Activated naive CD4-positive, alpha-beta T cell treated with anti-CD3 and anti-CD28 coated beads, Interleukin-2, amount 10 ng/mL, durations not matched to agents 7 days and 5 days (primary cell): Measurements from ENCODE around the gene LZTS3.
A peak's percentile ranks its signal among the peaks of the same experiment; 100 is the strongest.

Source experiments
- CTCF ChIA-PET: fragments of 350-600 bp; sonication (Branson Sonifier 250); formaldehyde crosslinking; loops from one replicate; lab custom pipeline; 2021; ENCODE audit warnings: antibody characterized with exemption; lab: Charles Lee
- DNase-seq: peaks from one replicate; pipeline ENCODE4 v3.0.0-alpha.2; 2020
- H3K27ac Mint-ChIP-seq: one replicate; pipeline ENCODE4 v1.8.0; 2021; ENCODE audit warnings: mild to moderate bottlenecking, moderate library complexity, mixed read lengths
- H3K27me3 Mint-ChIP-seq: one replicate; pipeline ENCODE4 v1.8.0; 2021; ENCODE audit warnings: mild to moderate bottlenecking, mixed read lengths
- H3K36me3 Mint-ChIP-seq: one replicate; pipeline ENCODE4 v1.8.0; 2021; ENCODE audit warnings: mixed read lengths
- H3K4me1 Mint-ChIP-seq: one replicate; pipeline ENCODE4 v1.8.0; 2021; ENCODE audit warnings: mixed read lengths
- H3K4me3 Mint-ChIP-seq: one replicate; pipeline ENCODE4 v1.8.0; 2021; ENCODE audit warnings: mild to moderate bottlenecking, moderate library complexity, mixed read lengths
- H3K9me3 Mint-ChIP-seq: one replicate; pipeline ENCODE4 v1.8.0; 2021; ENCODE audit warnings: mixed read lengths

Gene LZTS3

DNA sequence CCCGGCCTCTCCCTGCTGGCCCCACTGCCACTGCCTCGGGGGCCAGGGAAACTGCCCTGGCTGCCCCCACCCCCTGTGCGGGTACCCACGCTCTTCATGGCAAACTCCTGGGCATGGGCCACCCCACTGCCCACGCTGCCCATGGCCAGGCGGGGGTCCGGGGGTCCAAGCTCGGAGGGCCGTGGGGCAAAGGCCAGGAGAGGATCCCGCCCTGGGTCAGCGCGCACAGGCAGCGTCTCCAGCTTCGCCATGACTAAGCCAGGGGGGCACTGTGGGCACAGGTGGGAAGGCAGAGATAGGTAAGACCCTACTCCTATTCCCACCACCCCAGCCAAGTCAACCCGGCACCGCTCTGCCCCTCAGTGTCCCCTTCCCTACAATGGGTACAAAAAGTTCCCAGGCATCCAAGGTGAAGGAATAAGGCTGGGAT is 6.4 kb downstream of the LZTS3 start:
- Mint-ChIP-seq H3K36me3 (no peaks in the 10 kb centered on the region), H3K27me3 (peaks cover 78% of the 10 kb centered on the region), H3K27ac (no peak overlapping the region), H3K9me3 (no peaks in the 10 kb centered on the region), H3K4me3 (no peak overlapping the region), H3K4me1 (peaks cover 5% of the 10 kb centered on the region)
- no peak for DNase-seq
- CTCF ChIA-PET, result no interaction called here

DNA sequence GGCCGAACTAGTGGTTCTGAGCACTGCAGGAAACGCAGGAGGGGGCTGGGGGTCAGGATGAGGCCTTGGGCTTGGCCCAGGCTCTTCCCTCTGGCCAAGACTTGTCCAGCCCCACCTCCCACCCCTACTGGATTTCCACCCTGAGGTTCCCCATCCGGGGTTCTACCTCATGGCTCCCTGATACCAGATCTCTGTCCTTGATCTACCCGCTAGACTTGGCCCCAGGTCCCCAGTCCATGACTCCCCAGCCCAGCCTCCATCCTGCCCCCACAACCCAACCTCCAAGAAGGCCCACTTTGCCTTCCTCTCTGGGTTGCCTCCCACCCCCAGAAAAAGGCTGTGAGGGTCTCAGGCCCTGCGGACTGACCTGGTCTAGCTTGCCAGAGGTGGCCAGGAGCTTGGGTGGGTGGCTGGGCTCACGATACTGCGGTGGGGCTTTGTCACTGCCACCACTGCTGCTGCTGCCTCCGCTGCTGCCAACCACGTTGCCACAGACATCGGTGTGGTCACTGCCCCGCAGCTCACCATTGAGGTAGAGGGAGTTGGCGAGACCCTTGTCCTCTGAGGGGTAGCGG is 6.9 kb downstream of the LZTS3 start:
- Mint-ChIP-seq H3K4me3 (no peak overlapping the region), H3K27me3 (peaks cover 73% of the 10 kb centered on the region), H3K9me3 (no peaks in the 10 kb centered on the region), H3K27ac (no peak overlapping the region), H3K4me1 (peaks cover 5% of the 10 kb centered on the region), H3K36me3 (no peaks in the 10 kb centered on the region)
- DNase-seq, result no peak
- CTCF ChIA-PET, result no interaction called here

DNA sequence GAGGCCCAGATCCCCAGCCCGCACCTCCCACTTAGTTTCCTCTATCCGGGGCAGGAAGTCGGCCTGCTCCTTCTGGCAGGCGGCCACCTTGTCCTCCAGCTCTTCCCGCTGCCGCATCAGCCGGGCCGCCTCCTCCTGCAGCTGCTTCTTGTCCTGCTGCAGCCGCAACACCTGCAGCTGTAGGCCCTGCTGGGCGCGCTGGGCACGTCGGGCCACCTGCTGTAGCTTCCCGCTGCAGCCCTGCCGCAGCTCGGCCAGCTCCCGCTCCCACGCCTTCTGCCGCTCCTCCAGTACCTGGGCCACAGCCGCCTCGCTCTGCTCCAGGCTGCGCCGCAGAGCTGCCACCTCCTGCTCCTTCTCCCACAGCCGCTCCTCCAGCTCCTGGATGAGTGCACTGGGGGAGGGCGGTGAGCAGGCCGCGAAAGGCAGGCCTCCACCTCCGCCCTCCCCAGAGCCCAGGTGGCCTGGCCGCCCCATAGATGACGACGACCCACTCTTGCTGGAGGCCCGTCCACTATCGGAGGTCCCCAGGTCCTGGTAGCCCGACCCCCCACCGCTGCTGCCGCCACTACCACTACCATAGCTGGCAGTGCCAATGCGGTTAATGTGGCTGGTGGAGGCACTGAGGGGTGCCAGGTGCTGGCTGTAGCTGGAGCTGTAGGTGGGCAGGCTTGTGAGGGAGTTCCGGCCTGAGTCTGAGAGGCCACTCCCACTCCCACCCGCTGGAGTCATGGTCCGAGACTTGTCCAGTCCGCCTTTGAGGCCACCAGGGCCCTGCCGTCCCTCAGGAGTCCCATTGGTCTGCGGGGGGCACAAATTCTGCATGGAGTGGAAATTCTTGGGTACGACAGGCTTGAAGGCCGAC is 7.6 kb downstream of the LZTS3 start:
- Mint-ChIP-seq H3K4me3 (no peak overlapping the region), H3K9me3 (no peaks in the 10 kb centered on the region), H3K36me3 (no peaks in the 10 kb centered on the region), H3K27me3 (peaks cover 66% of the 10 kb centered on the region), H3K27ac (no peak overlapping the region), H3K4me1 (peaks cover 5% of the 10 kb centered on the region)
- CTCF ChIA-PET, result no interaction called here
- DNase-seq, result no peak

DNA sequence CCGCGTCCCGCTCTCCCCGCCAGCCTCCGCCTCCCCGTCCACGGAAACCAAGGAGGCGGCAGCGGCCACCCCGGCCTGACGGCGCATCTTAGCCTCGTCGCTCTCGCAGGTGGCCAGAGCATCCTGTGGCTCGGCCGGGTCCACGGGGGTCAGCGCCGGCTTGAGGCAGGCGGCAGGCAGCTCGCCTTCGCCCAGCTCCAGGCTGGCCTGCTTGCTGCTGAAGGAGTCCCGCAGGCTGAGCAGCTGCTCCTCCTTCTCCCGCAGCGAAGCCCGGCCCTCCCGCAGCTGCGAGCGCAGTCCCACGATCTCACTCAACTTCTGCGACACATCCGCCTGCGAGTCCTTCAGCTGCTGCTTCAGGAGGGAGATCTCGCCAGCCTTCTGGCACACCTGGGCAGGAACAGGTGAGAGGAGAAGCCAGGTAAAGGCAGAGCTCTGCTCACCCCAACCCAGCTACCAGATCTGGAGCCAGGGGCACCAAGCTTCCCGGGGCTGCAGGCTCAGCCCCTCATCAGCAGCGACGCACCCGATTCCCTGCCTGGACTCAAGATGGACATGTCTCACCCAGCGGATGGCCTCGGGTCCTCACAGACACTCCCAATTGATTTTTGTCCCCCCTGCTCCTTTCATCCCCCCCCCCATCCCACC is 8.5 kb downstream of the LZTS3 start:
- peaks cover 58% of the 10 kb centered on the region for H3K27me3 Mint-ChIP-seq
- peaks cover 6% of the 10 kb centered on the region for H3K4me1 Mint-ChIP-seq
- CTCF ChIA-PET, result no interaction called here
- no peak overlapping the region for H3K27ac Mint-ChIP-seq
- no peak overlapping the region for H3K4me3 Mint-ChIP-seq
- DNase-seq, result no peak
- H3K36me3 Mint-ChIP-seq, result no peaks in the 10 kb centered on the region
- H3K9me3 Mint-ChIP-seq, result no peaks in the 10 kb centered on the region

DNA sequence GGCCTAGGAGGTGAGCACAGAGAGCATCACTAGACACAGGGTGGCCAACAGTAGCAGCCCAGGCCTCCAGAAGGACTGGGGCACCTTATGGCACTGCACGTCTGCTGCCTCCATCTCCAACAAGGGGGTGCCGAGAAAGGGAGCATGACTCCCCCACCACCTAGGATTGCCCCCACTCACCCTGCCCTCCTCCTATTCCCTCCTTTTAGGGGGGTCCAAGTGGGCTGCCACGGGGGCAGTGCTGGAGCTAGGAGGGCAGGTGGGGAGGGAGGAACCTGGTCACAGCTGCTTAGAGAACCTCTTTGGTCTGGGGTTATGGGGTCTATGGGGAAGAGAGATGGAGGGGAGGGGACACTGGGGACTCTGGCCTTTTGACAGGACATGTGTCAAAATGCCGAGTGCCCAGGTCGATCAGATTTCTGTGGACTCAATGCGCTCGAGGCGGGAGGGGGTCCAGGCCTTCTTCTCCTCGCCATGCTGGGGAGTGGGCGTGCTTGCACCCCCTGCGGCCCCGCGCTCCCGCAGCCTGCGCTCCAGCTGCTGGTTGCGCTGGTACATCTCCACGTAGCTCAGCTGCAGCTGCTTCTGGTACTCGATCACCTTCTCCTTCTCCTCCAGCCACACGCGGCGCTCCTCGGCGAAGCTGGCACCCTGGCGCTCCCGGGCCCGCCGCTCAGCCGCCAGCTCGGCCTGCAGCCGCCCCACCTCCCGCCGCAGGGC is 9.1 kb downstream of the LZTS3 start:
- CTCF ChIA-PET, result no interaction called here
- no peak for DNase-seq
- H3K4me1 Mint-ChIP-seq, result peaks cover 10% of the 10 kb centered on the region
- peaks cover 3% of the 10 kb centered on the region for H3K36me3 Mint-ChIP-seq
- H3K9me3 Mint-ChIP-seq, result no peaks in the 10 kb centered on the region
- H3K27me3 Mint-ChIP-seq, result peaks cover 51% of the 10 kb centered on the region
- H3K4me3 Mint-ChIP-seq, result no peak overlapping the region
- no peak overlapping the region for H3K27ac Mint-ChIP-seq

DNA sequence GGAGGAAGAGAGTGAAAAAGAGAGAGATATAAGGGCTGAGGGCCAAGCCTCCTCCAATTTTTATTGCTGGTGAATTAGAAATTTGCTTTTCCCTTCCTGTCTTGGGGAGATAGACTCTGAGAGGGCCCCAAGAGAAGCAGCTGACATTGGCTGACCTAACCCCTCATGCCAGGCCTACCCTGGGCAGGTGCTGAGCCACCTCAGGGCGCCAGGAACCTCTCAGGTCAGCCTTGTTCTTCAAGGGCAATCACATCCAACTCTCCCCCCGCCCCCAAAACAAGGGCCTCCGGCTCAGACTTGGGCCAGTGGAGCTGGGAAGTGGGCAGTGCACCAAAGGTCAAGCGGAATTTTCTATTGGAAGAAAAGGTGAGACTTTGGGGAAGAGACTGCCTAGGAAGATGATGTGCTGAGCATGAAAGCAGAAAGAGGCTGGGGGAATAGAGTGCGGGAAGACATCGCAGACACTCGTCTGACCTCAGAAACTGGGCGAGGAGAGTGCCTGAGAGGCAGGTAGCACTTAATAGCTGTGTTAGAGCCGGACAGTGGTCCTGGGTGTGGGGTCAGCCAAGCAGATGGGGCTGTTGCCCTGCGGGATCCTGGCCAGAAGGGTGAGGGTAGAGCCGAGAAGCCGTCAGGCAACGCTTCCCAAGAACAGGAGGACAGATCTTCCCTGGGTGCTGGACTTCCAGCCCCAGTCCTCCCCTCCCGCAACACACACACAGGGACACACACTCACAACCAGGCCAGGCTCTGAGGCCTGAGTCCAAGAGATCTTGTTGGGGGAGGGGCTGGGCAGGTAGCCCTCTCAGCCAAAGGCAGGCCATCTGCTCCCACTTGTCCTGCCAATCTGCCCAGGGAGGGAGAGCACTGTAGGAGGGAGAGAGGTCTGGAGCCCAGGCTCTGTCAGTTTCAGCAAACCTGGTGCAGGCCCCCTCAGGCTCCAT is 10.0 kb downstream of the LZTS3 start:
- Mint-ChIP-seq H3K4me1 (peaks cover 14% of the 10 kb centered on the region), H3K27me3 (peaks cover 43% of the 10 kb centered on the region), H3K9me3 (no peaks in the 10 kb centered on the region), H3K27ac (no peak overlapping the region), H3K36me3 (peaks cover 10% of the 10 kb centered on the region), H3K4me3 (no peak overlapping the region)
- no peak for DNase-seq
- CTCF ChIA-PET, result interaction anchor here (1.4 to 1.5 kb wide), 2 partner anchors 9 to 107 kb away, joined by 3 to 5 read pairs; no protein-coding TSS in a partner anchor

DNA sequence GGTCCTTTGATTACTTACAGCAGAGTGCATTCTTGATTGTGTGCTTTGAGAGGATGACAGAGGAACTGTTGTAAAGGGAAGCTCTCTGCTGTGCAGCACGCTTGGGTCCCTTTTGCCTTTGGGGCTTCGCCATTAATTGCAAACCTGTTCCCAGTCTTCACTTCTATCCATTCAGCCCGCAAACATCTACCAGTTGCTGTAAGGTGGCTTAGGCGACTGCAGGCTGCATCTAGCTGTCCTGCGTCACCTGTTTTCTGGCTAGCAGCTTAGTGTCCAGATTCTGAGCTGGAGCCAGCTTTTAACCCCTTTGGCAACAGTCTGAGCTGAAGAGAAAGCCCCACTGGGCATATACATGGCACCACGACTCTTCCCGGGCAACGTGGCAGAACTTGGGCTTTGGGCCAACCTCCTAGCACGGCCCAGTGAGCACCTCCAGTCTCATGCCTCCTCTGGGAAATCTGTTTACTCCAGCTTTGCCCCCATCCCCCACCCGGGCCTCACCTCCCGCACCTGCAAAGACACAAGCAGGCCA is 11.2 kb downstream of the LZTS3 start:
- H3K36me3 Mint-ChIP-seq, result peaks cover 11% of the 10 kb centered on the region
- peaks cover 25% of the 10 kb centered on the region for H3K4me1 Mint-ChIP-seq
- H3K27me3 Mint-ChIP-seq, result peaks cover 30% of the 10 kb centered on the region
- no peak for DNase-seq
- H3K4me3 Mint-ChIP-seq, result no peak overlapping the region
- H3K27ac Mint-ChIP-seq, result no peak overlapping the region
- CTCF ChIA-PET, result interaction anchor here (1.4 to 1.5 kb wide), 2 partner anchors 10 to 105 kb away, joined by 3 to 5 read pairs; no protein-coding TSS in a partner anchor
- H3K9me3 Mint-ChIP-seq, result no peaks in the 10 kb centered on the region

DNA sequence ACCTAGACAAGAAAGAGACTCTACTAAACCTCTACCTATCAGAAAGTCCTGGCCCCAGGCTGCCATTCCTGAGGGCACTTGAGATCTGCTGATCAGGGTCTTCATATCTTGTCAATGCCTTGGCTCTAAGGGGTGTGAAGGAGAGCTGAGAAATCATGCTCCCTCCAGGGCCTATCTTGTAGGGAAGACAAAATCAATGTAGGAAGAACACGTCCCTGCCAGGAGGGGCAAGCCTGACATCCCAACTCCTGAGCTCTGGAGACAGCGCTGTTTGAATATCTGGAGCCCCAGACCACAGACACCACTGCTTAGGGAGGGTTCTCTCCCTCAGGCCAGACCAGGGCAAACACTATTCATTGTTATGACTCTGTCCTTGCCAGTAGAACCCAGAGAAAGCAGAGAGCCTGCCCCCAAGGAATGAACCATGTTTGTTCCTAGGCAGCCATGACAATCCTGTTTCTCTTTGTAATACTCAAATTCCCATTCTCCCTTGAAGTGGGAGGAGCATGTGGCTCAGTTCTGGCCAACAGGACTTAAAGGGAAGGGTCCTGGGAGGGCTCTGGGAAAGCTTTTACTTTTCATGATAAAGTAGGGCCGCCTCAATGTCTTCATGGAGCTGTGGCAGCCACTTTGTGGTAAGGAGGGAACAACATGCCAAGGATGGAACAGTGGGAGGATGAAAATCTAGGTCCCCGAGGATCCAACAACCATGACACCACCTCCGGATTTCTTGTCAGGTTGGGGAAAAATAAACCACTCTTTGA is 11.9 kb downstream of the LZTS3 start:
- CTCF ChIA-PET, result interaction anchor here (1.4 to 1.5 kb wide), 2 partner anchors 11 to 105 kb away, joined by 3 to 5 read pairs; no protein-coding TSS in a partner anchor
- DNase-seq, result no peak
- H3K27ac Mint-ChIP-seq, result peak overlapping the region; percentile 11
- H3K9me3 Mint-ChIP-seq, result no peaks in the 10 kb centered on the region
- H3K27me3 Mint-ChIP-seq, result peaks cover 24% of the 10 kb centered on the region
- peaks cover 17% of the 10 kb centered on the region for H3K36me3 Mint-ChIP-seq
- peaks cover 31% of the 10 kb centered on the region for H3K4me1 Mint-ChIP-seq
- H3K4me3 Mint-ChIP-seq, result peak overlapping the region; percentile 55

DNA sequence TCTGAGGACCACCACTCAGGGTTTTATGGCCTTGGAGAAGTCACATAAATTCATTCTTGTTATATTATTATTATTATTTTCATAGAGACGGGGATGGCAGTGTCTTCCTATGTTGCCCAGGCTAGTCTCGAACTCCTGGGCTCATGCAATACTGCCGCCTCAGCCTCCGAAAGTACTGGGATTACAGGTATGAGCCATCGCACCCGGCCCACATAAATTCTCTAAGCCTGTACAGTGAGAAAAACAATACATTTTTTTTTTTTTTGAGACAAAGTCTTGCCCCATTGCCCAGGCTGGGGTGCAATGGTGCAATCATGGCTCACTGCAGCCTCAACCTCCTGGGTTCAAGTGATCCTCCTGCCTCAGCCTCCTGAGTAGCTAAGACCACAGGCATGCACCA is 12.9 kb downstream of the LZTS3 start:
- peak overlapping the region; percentile 28 for H3K4me3 Mint-ChIP-seq
- peaks cover 24% of the 10 kb centered on the region for H3K36me3 Mint-ChIP-seq
- CTCF ChIA-PET, result no interaction called here
- H3K27me3 Mint-ChIP-seq, result peaks cover 13% of the 10 kb centered on the region
- no peak for DNase-seq
- peaks cover 42% of the 10 kb centered on the region for H3K4me1 Mint-ChIP-seq
- no peaks in the 10 kb centered on the region for H3K9me3 Mint-ChIP-seq
- H3K27ac Mint-ChIP-seq, result peak overlapping the region; percentile 58

DNA sequence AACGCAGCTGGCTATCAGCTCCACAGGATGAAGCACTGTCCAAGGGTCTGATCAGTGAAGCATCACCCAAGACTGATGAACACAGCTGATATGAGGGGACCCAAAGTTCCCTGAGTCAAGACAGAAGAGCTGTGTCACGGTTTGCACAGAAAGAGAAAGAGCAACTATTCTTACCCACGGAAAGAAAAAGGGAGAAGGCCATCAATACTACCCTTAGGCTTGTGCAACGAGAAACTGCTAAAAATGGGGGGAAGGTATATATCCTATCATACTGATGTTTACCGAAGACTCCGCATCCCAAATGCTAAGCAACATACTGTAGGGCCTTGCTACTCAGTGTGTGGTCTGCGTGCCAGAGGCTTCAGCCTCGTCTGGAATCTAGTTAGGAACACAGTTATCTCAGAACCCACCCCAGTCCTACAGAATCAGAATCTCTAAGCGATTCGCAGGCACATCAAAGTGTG is 14.3 kb downstream of the LZTS3 start:
- Mint-ChIP-seq H3K4me1 (peaks cover 48% of the 10 kb centered on the region), H3K36me3 (peaks cover 29% of the 10 kb centered on the region), H3K9me3 (no peaks in the 10 kb centered on the region), H3K27me3 (peaks cover 5% of the 10 kb centered on the region), H3K27ac (peak overlapping the region; percentile 97), H3K4me3 (peak overlapping the region; percentile 94)
- no peak for DNase-seq
- CTCF ChIA-PET, result no interaction called here

DNA sequence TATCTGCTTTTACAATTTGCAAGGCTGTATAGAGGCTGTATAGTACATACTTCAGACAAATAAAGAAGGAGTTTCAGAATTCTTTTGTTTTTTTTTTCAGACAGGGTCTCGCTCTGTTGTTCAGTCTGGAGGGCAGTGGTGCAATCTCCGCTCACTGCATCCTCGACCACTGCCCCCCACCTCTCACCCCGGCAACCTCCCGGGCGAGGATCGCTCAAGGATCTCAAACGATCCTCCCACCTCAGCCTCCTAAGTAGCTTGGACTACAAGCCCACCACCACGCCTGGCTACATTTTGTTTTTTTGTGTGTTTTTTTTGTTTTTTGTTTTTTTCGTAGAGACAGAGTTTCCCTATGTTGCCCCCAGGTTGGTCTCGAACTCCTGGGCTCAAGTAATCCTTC is 15.5 kb downstream of the LZTS3 start:
- CTCF ChIA-PET, result interaction anchor here (1.0 to 1.5 kb wide), 3 partner anchors 35 to 45 kb away, joined by 4 to 5 read pairs (median 4); no protein-coding TSS in a partner anchor
- no peaks in the 10 kb centered on the region for H3K9me3 Mint-ChIP-seq
- peaks cover 59% of the 10 kb centered on the region for H3K4me1 Mint-ChIP-seq
- peak overlapping the region; percentile 94 for H3K4me3 Mint-ChIP-seq
- peak overlapping the region; percentile 97 for H3K27ac Mint-ChIP-seq
- DNase-seq, result no peak
- H3K36me3 Mint-ChIP-seq, result peaks cover 37% of the 10 kb centered on the region
- no peaks in the 10 kb centered on the region for H3K27me3 Mint-ChIP-seq
